Measurements from ENCODE around the gene SEPTIN8. TPM values are rescaled to one million over a fixed set of nuclear protein-coding genes. Genes with fewer than 3 reads are reported as not detected.

The SEPTIN8 gene
- total RNA-seq, 1 donor from 2014 or later, result 62.7 TPM

- TF ChIP-seq, protein P1, sequence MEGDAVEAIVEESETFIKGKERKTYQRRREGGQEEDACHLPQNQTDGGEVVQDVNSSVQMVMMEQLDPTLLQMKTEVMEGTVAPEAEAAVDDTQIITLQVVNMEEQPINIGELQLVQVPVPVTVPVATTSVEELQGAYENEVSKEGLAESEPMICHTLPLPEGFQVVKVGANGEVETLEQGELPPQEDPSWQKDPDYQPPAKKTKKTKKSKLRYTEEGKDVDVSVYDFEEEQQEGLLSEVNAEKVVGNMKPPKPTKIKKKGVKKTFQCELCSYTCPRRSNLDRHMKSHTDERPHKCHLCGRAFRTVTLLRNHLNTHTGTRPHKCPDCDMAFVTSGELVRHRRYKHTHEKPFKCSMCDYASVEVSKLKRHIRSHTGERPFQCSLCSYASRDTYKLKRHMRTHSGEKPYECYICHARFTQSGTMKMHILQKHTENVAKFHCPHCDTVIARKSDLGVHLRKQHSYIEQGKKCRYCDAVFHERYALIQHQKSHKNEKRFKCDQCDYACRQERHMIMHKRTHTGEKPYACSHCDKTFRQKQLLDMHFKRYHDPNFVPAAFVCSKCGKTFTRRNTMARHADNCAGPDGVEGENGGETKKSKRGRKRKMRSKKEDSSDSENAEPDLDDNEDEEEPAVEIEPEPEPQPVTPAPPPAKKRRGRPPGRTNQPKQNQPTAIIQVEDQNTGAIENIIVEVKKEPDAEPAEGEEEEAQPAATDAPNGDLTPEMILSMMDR (conservative IDR thresholded peaks at IDR 0.05), result no peak
- H3K27me3 Mint-ChIP-seq, result peaks cover 65% of the 10 kb centered on the region
- no peaks in the 10 kb centered on the region for H3K4me1 Mint-ChIP-seq (ENCODE audit: unreplicated experiment)
- H3K4me3 Mint-ChIP-seq, result peak overlapping the region; percentile 62
- DNase-seq (ENCODE audit: extremely low spot score, unreplicated experiment), result no peak
- no peak overlapping the region for H3K27ac Mint-ChIP-seq
- no peaks in the 10 kb centered on the region for H3K9me3 Mint-ChIP-seq
- H3K36me3 Mint-ChIP-seq, result no peaks in the 10 kb centered on the region
These were observed 29.2 kb downstream of the SEPTIN8 start for GRCh38 chr5:132747616-132748440.

DNA sequence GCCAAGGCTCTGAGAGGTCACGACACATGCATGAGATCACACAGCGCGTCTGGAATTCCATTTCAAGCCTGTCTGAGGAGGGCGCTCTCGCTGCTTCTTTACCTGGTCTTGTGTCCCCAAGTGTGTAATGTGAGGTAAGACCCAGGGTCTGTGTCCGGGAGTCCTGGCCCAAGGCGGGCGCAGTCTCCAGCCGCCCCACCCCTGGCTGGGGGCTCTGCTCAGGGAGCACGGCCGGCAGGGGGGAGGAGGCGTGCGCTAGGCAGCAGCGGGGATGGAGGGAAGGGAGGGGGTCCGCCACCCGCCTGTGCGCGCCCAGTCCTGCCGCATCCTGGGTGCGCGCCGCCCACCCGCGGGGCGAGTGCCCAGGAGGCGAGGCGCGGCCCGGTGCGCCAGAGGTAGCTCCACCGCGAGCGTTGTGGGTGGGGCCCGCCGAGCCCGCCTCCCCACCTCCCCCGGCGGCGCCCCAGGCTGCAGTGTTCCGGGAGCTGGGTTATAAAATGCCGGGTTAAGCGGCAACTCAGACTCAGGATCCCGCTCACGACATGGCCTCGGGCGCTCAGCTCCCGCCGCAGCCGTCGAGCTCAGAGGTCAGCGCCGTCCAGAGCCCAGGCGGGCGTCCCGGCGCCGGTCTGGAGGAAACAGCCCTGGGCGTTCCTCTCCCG, 30.0 kb downstream of the SEPTIN8 start, which contains the start of gene CCNI2:
Gene CCNI2, plus strand, starts transcription at position 473 of the 662 bp plus-strand sequence. Its CDS starts 70 bp downstream, at position 543.
- TF ChIP-seq, protein P1 (conservative IDR thresholded peaks at IDR 0.05), result peak; percentile 32
- no peak for DNase-seq (ENCODE audit: extremely low spot score, unreplicated experiment)
- H3K4me3 Mint-ChIP-seq, result peak within 1 kb of the TSS; percentile 83
- no peaks in the 10 kb centered on the region for H3K36me3 Mint-ChIP-seq
- no peak within 1 kb of the TSS for H3K27ac Mint-ChIP-seq
- no peaks in the 10 kb centered on the region for H3K4me1 Mint-ChIP-seq (ENCODE audit: unreplicated experiment)
- no peaks in the 10 kb centered on the region for H3K9me3 Mint-ChIP-seq
- H3K27me3 Mint-ChIP-seq, result peaks cover 66% of the 10 kb centered on the region

DNA sequence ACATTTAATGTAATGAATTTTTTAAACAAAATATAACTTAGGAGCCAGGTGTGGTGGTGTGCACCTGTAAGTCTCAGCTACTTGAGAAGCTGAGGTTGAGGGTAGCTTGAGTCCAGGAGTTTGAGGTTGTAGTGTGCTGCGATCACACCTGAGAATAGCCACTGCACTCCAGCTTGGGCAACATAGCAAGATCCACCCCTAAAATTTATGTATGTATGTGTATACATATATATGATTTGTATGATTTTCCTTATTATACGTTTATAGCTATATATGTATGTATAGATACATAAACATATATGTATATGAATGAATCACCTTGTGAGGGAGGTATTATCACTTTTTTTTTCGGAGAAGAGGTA, 30.5 kb downstream of the SEPTIN8 start:
- no peaks in the 10 kb centered on the region for H3K4me1 Mint-ChIP-seq (ENCODE audit: unreplicated experiment)
- H3K4me3 Mint-ChIP-seq, result peak overlapping the region; percentile 83
- H3K36me3 Mint-ChIP-seq, result no peaks in the 10 kb centered on the region
- no peak overlapping the region for H3K27ac Mint-ChIP-seq
- H3K9me3 Mint-ChIP-seq, result no peaks in the 10 kb centered on the region
- peaks cover 71% of the 10 kb centered on the region for H3K27me3 Mint-ChIP-seq
- no peak for DNase-seq (ENCODE audit: extremely low spot score, unreplicated experiment)
- TF ChIP-seq, protein P1 (conservative IDR thresholded peaks at IDR 0.05), result no peak

- H3K27ac Mint-ChIP-seq, result no peak overlapping the region
- H3K9me3 Mint-ChIP-seq, result no peaks in the 10 kb centered on the region
- H3K36me3 Mint-ChIP-seq, result no peaks in the 10 kb centered on the region
- no peak overlapping the region for H3K4me3 Mint-ChIP-seq
- peaks cover 60% of the 10 kb centered on the region for H3K27me3 Mint-ChIP-seq
- H3K4me1 Mint-ChIP-seq (ENCODE audit: unreplicated experiment), result no peaks in the 10 kb centered on the region
- DNase-seq (ENCODE audit: extremely low spot score, unreplicated experiment), result no peak
- TF ChIP-seq, protein P1 (conservative IDR thresholded peaks at IDR 0.05), result no peak
These were observed 32.4 kb downstream of the SEPTIN8 start for GRCh38 chr5:132744659-132745058.

- TF ChIP-seq, protein P1 (conservative IDR thresholded peaks at IDR 0.05), result no peak
- Mint-ChIP-seq H3K27me3 (peaks cover 45% of the 10 kb centered on the region), H3K9me3 (no peaks in the 10 kb centered on the region), H3K36me3 (no peaks in the 10 kb centered on the region), H3K4me3 (no peak overlapping the region), H3K4me1 (ENCODE audit: unreplicated experiment) (peaks cover 8% of the 10 kb centered on the region), H3K27ac (no peak overlapping the region)
- no peak for DNase-seq (ENCODE audit: extremely low spot score, unreplicated experiment)
These were observed 34.4 kb downstream of the SEPTIN8 start for GRCh38 chr5:132742626-132743025.
